Neural cell (in vitro differentiated cells): ENCODE results near the gene C14orf119.

Experiments
- EP300 ChIP-seq: fragments of 450-650 bp; conservative IDR thresholded peaks from 2 replicates; pipeline ENCODE4 v1.6.1; 2014; ENCODE audit warnings: antibody characterized with exemption, mild to moderate bottlenecking, moderate library complexity; ENCODE audit not compliant: poor library complexity, severe bottlenecking
- EZH2 ChIP-seq: fragments of 200-600, 300-800 bp; shearing (Covaris generic), sonication (generic); IDR thresholded peaks from 2 replicates; pipeline ENCODE4 v1.6.1; 2014; ENCODE audit warnings: antibody characterized with exemption, low read length, borderline replicate concordance, mild to moderate bottlenecking; ENCODE audit not compliant: insufficient read depth, poor library complexity, severe bottlenecking
- POLR2AphosphoS5 ChIP-seq: IDR thresholded peaks from 2 replicates; pipeline ENCODE4 v1.6.1; 2012
- TF ChIP-seq, protein P1 (sequence below): fragments of 450-650 bp; IDR thresholded peaks from 2 replicates; pipeline ENCODE4 v1.5.1; 2014; ENCODE audit warnings: antibody characterized with exemption, mild to moderate bottlenecking, moderate library complexity; ENCODE audit not compliant: poor library complexity, severe bottlenecking
- TF ChIP-seq, protein P2 (sequence below): IDR thresholded peaks from 2 replicates; pipeline ENCODE4 v1.6.1; 2012; ENCODE audit warnings: borderline replicate concordance

GRCh38 chr14:23115039-23115731 is 19.9 kb downstream of the C14orf119 start:
- TF ChIP-seq, protein P1, sequence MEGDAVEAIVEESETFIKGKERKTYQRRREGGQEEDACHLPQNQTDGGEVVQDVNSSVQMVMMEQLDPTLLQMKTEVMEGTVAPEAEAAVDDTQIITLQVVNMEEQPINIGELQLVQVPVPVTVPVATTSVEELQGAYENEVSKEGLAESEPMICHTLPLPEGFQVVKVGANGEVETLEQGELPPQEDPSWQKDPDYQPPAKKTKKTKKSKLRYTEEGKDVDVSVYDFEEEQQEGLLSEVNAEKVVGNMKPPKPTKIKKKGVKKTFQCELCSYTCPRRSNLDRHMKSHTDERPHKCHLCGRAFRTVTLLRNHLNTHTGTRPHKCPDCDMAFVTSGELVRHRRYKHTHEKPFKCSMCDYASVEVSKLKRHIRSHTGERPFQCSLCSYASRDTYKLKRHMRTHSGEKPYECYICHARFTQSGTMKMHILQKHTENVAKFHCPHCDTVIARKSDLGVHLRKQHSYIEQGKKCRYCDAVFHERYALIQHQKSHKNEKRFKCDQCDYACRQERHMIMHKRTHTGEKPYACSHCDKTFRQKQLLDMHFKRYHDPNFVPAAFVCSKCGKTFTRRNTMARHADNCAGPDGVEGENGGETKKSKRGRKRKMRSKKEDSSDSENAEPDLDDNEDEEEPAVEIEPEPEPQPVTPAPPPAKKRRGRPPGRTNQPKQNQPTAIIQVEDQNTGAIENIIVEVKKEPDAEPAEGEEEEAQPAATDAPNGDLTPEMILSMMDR, result no peak
- TF ChIP-seq POLR2AphosphoS5, result no peak
- TF ChIP-seq, protein P2, sequence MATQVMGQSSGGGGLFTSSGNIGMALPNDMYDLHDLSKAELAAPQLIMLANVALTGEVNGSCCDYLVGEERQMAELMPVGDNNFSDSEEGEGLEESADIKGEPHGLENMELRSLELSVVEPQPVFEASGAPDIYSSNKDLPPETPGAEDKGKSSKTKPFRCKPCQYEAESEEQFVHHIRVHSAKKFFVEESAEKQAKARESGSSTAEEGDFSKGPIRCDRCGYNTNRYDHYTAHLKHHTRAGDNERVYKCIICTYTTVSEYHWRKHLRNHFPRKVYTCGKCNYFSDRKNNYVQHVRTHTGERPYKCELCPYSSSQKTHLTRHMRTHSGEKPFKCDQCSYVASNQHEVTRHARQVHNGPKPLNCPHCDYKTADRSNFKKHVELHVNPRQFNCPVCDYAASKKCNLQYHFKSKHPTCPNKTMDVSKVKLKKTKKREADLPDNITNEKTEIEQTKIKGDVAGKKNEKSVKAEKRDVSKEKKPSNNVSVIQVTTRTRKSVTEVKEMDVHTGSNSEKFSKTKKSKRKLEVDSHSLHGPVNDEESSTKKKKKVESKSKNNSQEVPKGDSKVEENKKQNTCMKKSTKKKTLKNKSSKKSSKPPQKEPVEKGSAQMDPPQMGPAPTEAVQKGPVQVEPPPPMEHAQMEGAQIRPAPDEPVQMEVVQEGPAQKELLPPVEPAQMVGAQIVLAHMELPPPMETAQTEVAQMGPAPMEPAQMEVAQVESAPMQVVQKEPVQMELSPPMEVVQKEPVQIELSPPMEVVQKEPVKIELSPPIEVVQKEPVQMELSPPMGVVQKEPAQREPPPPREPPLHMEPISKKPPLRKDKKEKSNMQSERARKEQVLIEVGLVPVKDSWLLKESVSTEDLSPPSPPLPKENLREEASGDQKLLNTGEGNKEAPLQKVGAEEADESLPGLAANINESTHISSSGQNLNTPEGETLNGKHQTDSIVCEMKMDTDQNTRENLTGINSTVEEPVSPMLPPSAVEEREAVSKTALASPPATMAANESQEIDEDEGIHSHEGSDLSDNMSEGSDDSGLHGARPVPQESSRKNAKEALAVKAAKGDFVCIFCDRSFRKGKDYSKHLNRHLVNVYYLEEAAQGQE, result no peak
- no peak for TF ChIP-seq EZH2
- TF ChIP-seq EP300, result no peak
